HG02623 (cell line): ENCODE data around the gene SLC13A4.
"Not testable (repeated sequence)": the region's sequence is repeated elsewhere in the genome, so short reads cannot be mapped to it uniquely, and the experiment has no call there.

ENCODE experiments used
- ATAC-seq: cut with Tn5 transposase; IDR thresholded peaks from one replicate; pipeline ENCODE4 v1.9.1; 2021; ENCODE audit warnings: moderate library complexity; ENCODE audit not compliant: unreplicated experiment

The SLC13A4 gene

GRCh38 chr7:135728136-135728669 lies at the start of gene SLC13A4:
Gene SLC13A4 (minus strand): TSS chr7:135728186. CDS start chr7:135727496, 690 bp downstream.
- ATAC-seq: no peak

GRCh38 chr7:135775915-135776314 lies 47.9 kb upstream of the SLC13A4 start:
- not testable (repeated sequence) for ATAC-seq

GRCh38 chr7:135775230-135775629 lies 47.2 kb upstream of the SLC13A4 start:
- ATAC-seq: no peak

GRCh38 chr7:135774284-135774683 lies 46.3 kb upstream of the SLC13A4 start:
- no peak for ATAC-seq

- ATAC-seq: no peak
These were observed 45.5 kb upstream of the SLC13A4 start for GRCh38 chr7:135773464-135773863.

- no peak for ATAC-seq
These were observed 44.7 kb upstream of the SLC13A4 start for GRCh38 chr7:135772639-135773222.

GRCh38 chr7:135771961-135772638 lies 44.1 kb upstream of the SLC13A4 start:
- ATAC-seq: no peak

- no peak for ATAC-seq
These were observed 43.1 kb upstream of the SLC13A4 start for GRCh38 chr7:135771051-135771450.

- no peak for ATAC-seq
These were observed 42.2 kb upstream of the SLC13A4 start for GRCh38 chr7:135770139-135770710.

- ATAC-seq: no peak
These were observed 41.2 kb upstream of the SLC13A4 start for GRCh38 chr7:135769005-135769802.

GRCh38 chr7:135768467-135768866 lies 40.5 kb upstream of the SLC13A4 start:
- no peak for ATAC-seq

- no peak for ATAC-seq
These were observed 40.1 kb upstream of the SLC13A4 start for GRCh38 chr7:135768064-135768463.

GRCh38 chr7:135763261-135763660 lies 35.3 kb upstream of the SLC13A4 start:
- no peak for ATAC-seq

- no peak for ATAC-seq
These were observed 33.9 kb upstream of the SLC13A4 start for GRCh38 chr7:135761751-135762488.

- ATAC-seq: no peak
These were observed 31.5 kb upstream of the SLC13A4 start for GRCh38 chr7:135759532-135759931.

- no peak for ATAC-seq
These were observed 30.5 kb upstream of the SLC13A4 start for GRCh38 chr7:135758531-135758932.

GRCh38 chr7:135757719-135758411 lies 29.9 kb upstream of the SLC13A4 start:
- ATAC-seq: no peak

GRCh38 chr7:135756191-135756590 lies 28.2 kb upstream of the SLC13A4 start:
- ATAC-seq: no peak

- no peak for ATAC-seq
These were observed 27.4 kb upstream of the SLC13A4 start for GRCh38 chr7:135755351-135755753.
